GM12878 (cell line): ENCODE data around the gene C5orf46. TPM values are rescaled to one million over a fixed set of nuclear protein-coding genes. Genes with fewer than 3 reads are reported as not detected.

Experiments
- ATAC-seq: fragments of 200-7000 bp; cut with Tn5 transposase; 3 replicates; pipeline ENCODE4 v1.9.1; 2020; ENCODE audit warnings: mild to moderate bottlenecking, moderate library complexity
- BruUV-seq: library from RNA; stranded (reverse); fragments of 400-500 nt; replicated peaks from 2 replicates; lab custom pipeline; 2021; lab: Mats Ljungman, UMichigan
- CTCF ChIA-PET: fragments of 300-600 bp; sonication (Branson Sonifier 250); formaldehyde crosslinking; extraction: SDS; loops from one replicate; lab custom pipeline; 2021; ENCODE audit warnings: inconsistent platforms; lab: Yijun Ruan, JAX
- POLR2A ChIA-PET: fragments of 350-600 bp; formaldehyde crosslinking; extraction: SDS; loops from one replicate; lab custom pipeline; 2021; ENCODE audit warnings: inconsistent platforms; lab: Charles Lee
- RAD21 ChIA-PET: fragments of 300-600 bp; sonication (Branson Sonifier 250); formaldehyde crosslinking; loops from one replicate; lab custom pipeline; 2023; ENCODE audit warnings: antibody characterized with exemption; ENCODE audit not compliant: unreplicated experiment; lab: Charles Lee
- SMC1A ChIA-PET: fragments of 300-600 bp; sonication (Branson Sonifier 250); formaldehyde crosslinking; loops from one replicate; lab custom pipeline; 2023; ENCODE audit not compliant: unreplicated experiment, uncharacterized antibody; lab: Charles Lee
- DNase-seq: peaks from one replicate; pipeline ENCODE4 v3.0.0-alpha.2; 2011; ENCODE audit warnings: low read depth, low spot score
- FAIRE-seq: peaks from 3 replicates; lab custom pipeline; 2011; peaks lifted over from hg19 to GRCh38; lab: Jason Lieb, UNC
- H2AFZ ChIP-seq: 2 replicates; pipeline ENCODE4 v1.6.0; 2011; ENCODE audit warnings: low read depth, low read length, control low read depth; ENCODE audit not compliant: control insufficient read depth
- H3K27ac ChIP-seq: 2 replicates; pipeline ENCODE4 v1.5.1; 2011; ENCODE audit warnings: control low read depth; ENCODE audit not compliant: control insufficient read depth, insufficient read depth
- H3K27me3 ChIP-seq, 2 experiments: replicated peaks in 1 of 2; 2 replicates each; pipeline versions ENCODE4 v1.6.0 to v1.6.1; 2011; ENCODE audit warnings: low read length in 1 of 2; ENCODE audit not compliant: control insufficient read depth in 2 of 2, insufficient read depth in 2 of 2
- H3K36me3 ChIP-seq, 2 experiments: 2 replicates each; pipeline ENCODE4 v1.5.1; 2011; ENCODE audit warnings: low read length in 1 of 2; ENCODE audit not compliant: control insufficient read depth in 2 of 2, insufficient read depth in 2 of 2
- H3K4me1 ChIP-seq: 2 replicates; pipeline ENCODE4 v1.6.1; 2011; ENCODE audit warnings: mild to moderate bottlenecking, low read length, moderate library complexity, mixed read lengths; ENCODE audit not compliant: control insufficient read depth, insufficient read depth
- H3K4me2 ChIP-seq: 2 replicates; pipeline ENCODE4 v1.6.0; 2011; ENCODE audit warnings: control low read depth; ENCODE audit not compliant: control insufficient read depth, insufficient read depth
- H3K4me3 ChIP-seq: fragments of 200-600 bp; sonication (generic); 2 replicates; pipeline ENCODE4 v1.5.1; 2016
- H3K79me2 ChIP-seq: 2 replicates; pipeline ENCODE4 v1.6.0; 2011; ENCODE audit warnings: low read length; ENCODE audit not compliant: control insufficient read depth, insufficient read depth
- H3K9ac ChIP-seq: 2 replicates; pipeline ENCODE4 v1.8.0; 2011; ENCODE audit warnings: low read length, control low read depth, mixed read lengths; ENCODE audit not compliant: control insufficient read depth, insufficient read depth
- H3K9me3 ChIP-seq: replicated peaks from 3 replicates; pipeline ENCODE4 v1.5.1; 2011; ENCODE audit warnings: mild to moderate bottlenecking, low read length; ENCODE audit not compliant: control insufficient read depth, insufficient read depth
- H4K20me1 ChIP-seq: 2 replicates; pipeline ENCODE4 v1.6.0; 2011; ENCODE audit not compliant: control insufficient read depth, insufficient read depth
- CTCF ChIP-seq, 3 experiments: IDR thresholded peaks in 2 of 3; conservative IDR thresholded peaks in 1 of 3; 2 replicates each; pipeline ENCODE4 v1.5.1; 2011; ENCODE audit warnings: low read depth in 3 of 3, low read length in 3 of 3, mild to moderate bottlenecking in 3 of 3, control low read depth in 2 of 3, moderate library complexity in 2 of 3, inconsistent platforms in 1 of 3, mixed read lengths in 1 of 3; ENCODE audit not compliant: control insufficient read depth in 2 of 3, insufficient read depth in 1 of 3; ENCODE audit errors: extremely low read depth in 1 of 3
- EED ChIP-seq: sonication (generic); IDR thresholded peaks from 2 replicates; pipeline ENCODE4 v1.6.1; 2016; ENCODE audit warnings: antibody characterized with exemption, low read depth
- IKZF2 ChIP-seq, 2 experiments: fragments of 450-650 bp; IDR thresholded peaks; 2 replicates each; pipeline ENCODE4 v1.6.1; 2017; ENCODE audit warnings: mild to moderate bottlenecking in 2 of 2, moderate library complexity in 2 of 2
- RUNX3 ChIP-seq: IDR thresholded peaks from 2 replicates; pipeline ENCODE4 v1.6.1; 2012; ENCODE audit warnings: low read length, inconsistent platforms
- USF2 ChIP-seq: IDR thresholded peaks from 2 replicates; pipeline ENCODE4 v1.6.1; 2011; ENCODE audit warnings: low read depth, low read length, improper control_type of control experiment, borderline replicate concordance
- ZBED1 ChIP-seq: IDR thresholded peaks from 2 replicates; pipeline ENCODE4 v1.6.1; 2016; ENCODE audit warnings: borderline replicate concordance
- ZNF622 ChIP-seq: fragments of 450-650 bp; IDR thresholded peaks from 2 replicates; pipeline ENCODE4 v1.6.1; 2017; ENCODE audit warnings: mild to moderate bottlenecking, inconsistent platforms
- ZZZ3 ChIP-seq: IDR thresholded peaks from 2 replicates; pipeline ENCODE4 v1.6.1; 2011; ENCODE audit warnings: low read depth; ENCODE audit not compliant: control insufficient read depth, insufficient read length
- WGBS: methylation state at CpG from one replicate; pipeline ENCODE4 v1.1.6; 2016; ENCODE audit warnings: low lambda C conversion rate; ENCODE audit not compliant: insufficient replicate concordance, insufficient coverage; ENCODE audit errors: missing lambda C conversion rate; 5-methylcytosine and 5-hydroxymethylcytosine counted together
- in situ Hi-C: fragments of 300-500 bp; cut with MboI; formaldehyde crosslinking; loops from 9 replicates; pipeline ENCODE4 v1.14.3; 2018; ENCODE audit warnings: mixed read lengths
- intact Hi-C: fragments of 100-400 bp; cut with micrococcal nuclease; formaldehyde crosslinking; loops from one replicate; pipeline ENCODE4 v1.14.2; 2022; ENCODE audit not compliant: unreplicated experiment
- polyA plus RNA-seq, 11 experiments: library from polyadenylated mRNA; depleted of rRNA in 4 of 11; unstranded in 6 of 11; stranded (reverse) in 5 of 11; fragments of >200 nt; fragmentation: Nextera tagmentation in 4 of 11; fragmentation: Illumina TruSeq in 1 of 11; extraction: Ambion mirVana in 4 of 11; extraction: Trizol in 1 of 11; gene quantifications; 1 replicate in 1 of 11; 2 replicates in 10 of 11; pipeline versions ENCODE4 v1.2.1 to v1.2.3, GENCODE V29; 2011 to 2016; ENCODE audit warnings: inconsistent platforms in 2 of 11, missing spikeins in 2 of 11, low read depth in 1 of 11
- total RNA-seq, 4 experiments: library from RNA; depleted of rRNA in 3 of 4; stranded (reverse); fragments of >200 nt in 3 of 4; fragmentation: Illumina TruSeq in 1 of 4; extraction: Trizol in 1 of 4; gene quantifications; 2 replicates each; pipeline versions ENCODE4 v1.2.1 to v1.2.3, GENCODE V29; 2013 to 2021

The C5orf46 gene
- total and polyA plus RNA-seq, 10 of the 15 experiments (the other 5 are each of a cell fraction or from before 2014, with no cell fraction given): not detected

GRCh38 chr5:147853372-147853987 lies 52.9 kb downstream of the C5orf46 start:
- H3K36me3 ChIP-seq: no peaks in the 10 kb centered on the region
- no TSS peak for BruUV-seq
- in situ Hi-C loops (no loop called here), intact Hi-C loops (no loop called here)
- ATAC-seq (no peak), FAIRE-seq (no peak), DNase-seq (no peak)
- H4K20me1 ChIP-seq: no peaks in the 10 kb centered on the region
- no peak overlapping the region for H2AFZ ChIP-seq
- TF ChIP-seq USF2 (no peak), CTCF (IDR thresholded peaks at IDR 0.05 in 2 of 3, conservative IDR thresholded peaks at IDR 0.05 in 1 of 3; ENCODE audit: control insufficient read depth in 2 of 3, extremely low read depth in 1 of 3, insufficient read depth in 1 of 3, low read depth in 3 of 3, low read length in 3 of 3) (no peak), IKZF2 (IDR thresholded peaks at IDR 0.05) (no peak), EED (no peak), ZZZ3 (no peak), RUNX3 (no peak), ZNF622 (no peak), ZBED1 (no peak)
- SMC1A ChIA-PET: no interaction called here
- H3K27ac ChIP-seq: no peak overlapping the region
- H3K79me2 ChIP-seq: no peaks in the 10 kb centered on the region
- H3K9me3 ChIP-seq: no peaks in the 10 kb centered on the region
- H3K27me3 ChIP-seq: no peaks in the 10 kb centered on the region; a peak in 2 of 4 replicates
- 14% methylated on average over 3 of the region's 3 CpGs for WGBS
- H3K4me3 ChIP-seq: no peak overlapping the region
- H3K9ac ChIP-seq: no peak overlapping the region
- RAD21 ChIA-PET: no interaction called here
- H3K4me1 ChIP-seq: no peaks in the 10 kb centered on the region
- no peak overlapping the region for H3K4me2 ChIP-seq
- CTCF ChIA-PET: interaction anchor here (1.2 kb wide), 1 partner anchor 10 kb away, joined by 3 read pairs; no protein-coding TSS in a partner anchor
- POLR2A ChIA-PET: no interaction called here
